ENCODE measurements around the gene ZBTB7C. TPM values are rescaled to one million over a fixed set of nuclear protein-coding genes. Genes with fewer than 3 reads are reported as not detected.

The ZBTB7C gene
- total RNA-seq, 2 donors from 2014 or later: 25.1 to 36.4 TPM

- Histone ChIP-seq H3K9ac (ENCODE audit: low read depth in 2 of 2, low read length in 2 of 2) (no peak overlapping the region), H3K27me3 (no peaks in the 10 kb centered on the region), H3K9me3 (no peaks in the 10 kb centered on the region), H3K4me1 (peaks cover 4% of the 10 kb centered on the region), H3K4me3 (no peak overlapping the region), H3K27ac (no peak overlapping the region), H3K36me3 (no peaks in the 10 kb centered on the region)
- no peak for TF ChIP-seq CTCF (IDR thresholded peaks at IDR 0.05)
- intact Hi-C loops (cut with DNase I): no loop called here
- no peak for DNase-seq
Measured at GRCh38 chr18:48065601-48065995, 343.6 kb downstream of the ZBTB7C start.

GRCh38 chr18:48064978-48065600 is 344.1 kb downstream of the ZBTB7C start:
- peaks cover 4% of the 10 kb centered on the region for H3K4me1 ChIP-seq
- intact Hi-C loops (cut with DNase I): no loop called here
- H3K27me3 ChIP-seq: no peaks in the 10 kb centered on the region
- no peak overlapping the region for H3K4me3 ChIP-seq
- no peak for DNase-seq
- no peak for TF ChIP-seq CTCF (IDR thresholded peaks at IDR 0.05)
- no peaks in the 10 kb centered on the region for H3K36me3 ChIP-seq
- no peaks in the 10 kb centered on the region for H3K9me3 ChIP-seq
- no peak overlapping the region for H3K9ac ChIP-seq (ENCODE audit: low read depth in 2 of 2, low read length in 2 of 2)
- H3K27ac ChIP-seq: no peak overlapping the region

- Histone ChIP-seq H3K4me3 (no peak overlapping the region), H3K36me3 (no peaks in the 10 kb centered on the region), H3K27me3 (no peaks in the 10 kb centered on the region), H3K27ac (no peak overlapping the region), H3K4me1 (peaks cover 4% of the 10 kb centered on the region), H3K9ac (ENCODE audit: low read depth in 2 of 2, low read length in 2 of 2) (no peak overlapping the region), H3K9me3 (no peaks in the 10 kb centered on the region)
- DNase-seq: no peak
- intact Hi-C loops (cut with DNase I): no loop called here
- no peak for TF ChIP-seq CTCF (IDR thresholded peaks at IDR 0.05)
Measured at GRCh38 chr18:48061781-48062570, 347.2 kb downstream of the ZBTB7C start.

- no peak overlapping the region for H3K9ac ChIP-seq (ENCODE audit: low read depth in 2 of 2, low read length in 2 of 2)
- no peak overlapping the region for H3K4me3 ChIP-seq
- intact Hi-C loops (cut with DNase I): no loop called here
- H3K27me3 ChIP-seq: no peaks in the 10 kb centered on the region
- no peaks in the 10 kb centered on the region for H3K9me3 ChIP-seq
- DNase-seq: no peak
- H3K4me1 ChIP-seq: peaks cover 4% of the 10 kb centered on the region
- no peak overlapping the region for H3K27ac ChIP-seq
- H3K36me3 ChIP-seq: no peaks in the 10 kb centered on the region
- no peak for TF ChIP-seq CTCF (IDR thresholded peaks at IDR 0.05)
Measured at GRCh38 chr18:48060970-48061369, 348.2 kb downstream of the ZBTB7C start.

GRCh38 chr18:48060346-48060745 is 348.8 kb downstream of the ZBTB7C start:
- Histone ChIP-seq H3K4me3 (no peak overlapping the region), H3K27me3 (no peaks in the 10 kb centered on the region), H3K4me1 (peaks cover 4% of the 10 kb centered on the region), H3K9me3 (no peaks in the 10 kb centered on the region), H3K36me3 (no peaks in the 10 kb centered on the region), H3K9ac (ENCODE audit: low read depth in 2 of 2, low read length in 2 of 2) (no peak overlapping the region), H3K27ac (no peak overlapping the region)
- no peak for TF ChIP-seq CTCF (IDR thresholded peaks at IDR 0.05)
- DNase-seq: no peak
- intact Hi-C loops (cut with DNase I): no loop called here

Data from colonic mucosa (tissue), 4 donors.